Upper lobe of left lung (tissue), 6 donors: ENCODE measurements around the gene SNCAIP. TPM values are rescaled to one million over a fixed set of nuclear protein-coding genes. Genes with fewer than 3 reads are reported as not detected.

Source experiments
- ATAC-seq, 2 donors: fragments of 200-7000 bp; cut with Tn5 transposase; one replicate each; pipeline ENCODE4 v1.9.1; 2022; ENCODE audit warnings: mild to moderate bottlenecking in 2 of 2, moderate library complexity in 2 of 2; ENCODE audit not compliant: low FRiP score in 2 of 2
- DNase-seq, 2 donors: peaks; one replicate each; pipeline ENCODE4 v3.0.0-alpha.2; 2019 to 2020
- H3K27ac ChIP-seq, 4 donors: fragments of 200-600 bp; sonication (generic); one replicate each; pipeline ENCODE4 v1.5.1; 2016 to 2019
- H3K27me3 ChIP-seq, 4 donors: fragments of 200-600 bp; sonication (generic); one replicate each; pipeline ENCODE4 v1.5.1; 2017 to 2019
- H3K36me3 ChIP-seq, 4 donors: fragments of 200-600 bp; sonication (generic); one replicate each; pipeline ENCODE4 v1.5.1; 2016 to 2019
- H3K4me1 ChIP-seq, 4 donors: fragments of 200-600 bp; sonication (generic); one replicate each; pipeline ENCODE4 v1.5.1; 2018 to 2019
- H3K4me3 ChIP-seq, 4 donors: fragments of 200-600 bp; sonication (generic); one replicate each; pipeline ENCODE4 v1.5.1; 2017 to 2019; ENCODE audit warnings: mild to moderate bottlenecking in 2 of 4, moderate library complexity in 1 of 4
- H3K9me3 ChIP-seq, 4 donors: fragments of 200-600 bp; sonication (generic); one replicate each; pipeline ENCODE4 v1.5.1; 2018 to 2019
- CTCF ChIP-seq, 6 experiments: fragments of 450-650 bp in 4 of 6; fragments of 200-600 bp in 2 of 6; sonication (generic) in 2 of 6; IDR thresholded peaks; one replicate each; pipeline ENCODE4 v1.5.1; 2016 to 2019; ENCODE audit warnings: antibody characterized with exemption in 6 of 6
- EP300 ChIP-seq, 4 donors: sonication (generic); formaldehyde crosslinking; IDR thresholded peaks; one replicate each; pipeline ENCODE4 v1.5.1; 2017; ENCODE audit warnings: antibody characterized with exemption in 4 of 4, control low read depth in 2 of 4
- POLR2A ChIP-seq, 4 donors: fragments of 450-650 bp; IDR thresholded peaks; one replicate each; pipeline ENCODE4 v1.5.1; 2016 to 2017; ENCODE audit warnings: antibody characterized with exemption in 4 of 4, mild to moderate bottlenecking in 2 of 4
- POLR2AphosphoS5 ChIP-seq, 2 donors: sonication (generic); formaldehyde crosslinking; IDR thresholded peaks; one replicate each; pipeline ENCODE4 v1.5.1; 2017; ENCODE audit warnings: antibody characterized with exemption in 2 of 2
- WGBS, 2 donors: methylation state at CpG; one replicate each; pipeline ENCODE4 v1.1.5; 2017 to 2018; 5-methylcytosine and 5-hydroxymethylcytosine counted together
- total RNA-seq, 6 donors: library from RNA; depleted of rRNA in 4 of 6; stranded (reverse); fragments of >200 nt in 4 of 6; gene quantifications; one replicate each; pipeline versions ENCODE4 v1.1.0 to v1.2.1, GENCODE V29; 2016 to 2021
- donor health status: DM: no; HTN: no; CAD: no; lungs with moderate emphysema.
- donor health status: DM: no; HTN: yes; CAD: no; lungs with severe emphysema.

The SNCAIP gene
- total RNA-seq, 6 donors from 2014 or later, result 1.2 to 6.3 (median 2.3) TPM

GRCh38 chr5:122312591-122313406, 762 bp downstream of the SNCAIP start:
- Histone ChIP-seq H3K36me3 (no peaks in the 10 kb centered on the region), H3K9me3 (no peaks in the 10 kb centered on the region), H3K27ac (peak overlapping the region in 1 of 4 donors; percentile 49), H3K4me3 (peak overlapping the region; percentile 52 to 67 (median 62)), H3K27me3 (peaks cover 0 to 5% (median 0%) of the 10 kb centered on the region in 4 donors), H3K4me1 (peaks cover 14 to 20% (median 19%) of the 10 kb centered on the region in 4 donors)
- WGBS, 2 donors, result 2% methylated on average over 27 to 31 of the region's 31 CpGs
- TF ChIP-seq CTCF (IDR thresholded peaks at IDR 0.05), result no peak
- TF ChIP-seq EP300 (IDR thresholded peaks at IDR 0.05), result no peak
- TF ChIP-seq POLR2A (IDR thresholded peaks at IDR 0.05), result no peak
- TF ChIP-seq POLR2AphosphoS5 (IDR thresholded peaks at IDR 0.05), result no peak
- DNase-seq (peak in 1 of 2 donors; percentile 65), ATAC-seq (peak; percentile 45 to 72)

GRCh38 chr5:122314036-122314435, 2.0 kb downstream of the SNCAIP start:
- TF ChIP-seq POLR2AphosphoS5 (IDR thresholded peaks at IDR 0.05) (no peak), EP300 (IDR thresholded peaks at IDR 0.05) (no peak), POLR2A (IDR thresholded peaks at IDR 0.05) (no peak), CTCF (IDR thresholded peaks at IDR 0.05) (no peak)
- DNase-seq, result no peak
- Histone ChIP-seq H3K27ac (no peak overlapping the region), H3K4me3 (no peak overlapping the region), H3K4me1 (peaks cover 14 to 20% (median 19%) of the 10 kb centered on the region in 4 donors), H3K27me3 (peaks cover 0 to 5% (median 0%) of the 10 kb centered on the region in 4 donors), H3K36me3 (no peaks in the 10 kb centered on the region), H3K9me3 (no peaks in the 10 kb centered on the region)
- no peak for ATAC-seq
- WGBS, 2 donors, result 53 to 70% methylated on average over 2 of the region's 2 CpGs

DNA sequence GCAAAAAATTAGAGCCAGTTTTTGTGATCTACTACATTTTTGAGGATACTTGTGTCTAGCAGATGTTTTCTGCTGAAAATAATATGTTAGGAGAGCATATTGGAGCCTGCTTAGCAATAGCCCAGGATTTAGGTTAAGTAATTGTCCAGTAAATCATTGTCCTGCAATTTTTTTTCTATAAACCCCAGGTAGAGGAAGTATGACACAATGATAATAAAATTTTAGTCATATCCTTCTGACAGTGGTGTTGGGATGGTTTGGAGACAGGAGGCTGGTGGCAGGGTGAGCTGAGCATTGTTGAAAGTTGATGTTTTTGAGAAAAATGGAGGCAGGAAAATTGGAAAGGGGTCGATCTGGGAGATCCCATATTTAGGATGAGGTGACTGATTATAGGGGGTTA, 3.5 kb downstream of the SNCAIP start:
- H3K9me3 ChIP-seq, result no peaks in the 10 kb centered on the region
- no peak for TF ChIP-seq EP300 (IDR thresholded peaks at IDR 0.05)
- no peak for TF ChIP-seq POLR2A (IDR thresholded peaks at IDR 0.05)
- no peak for TF ChIP-seq CTCF (IDR thresholded peaks at IDR 0.05)
- TF ChIP-seq POLR2AphosphoS5 (IDR thresholded peaks at IDR 0.05), result no peak
- H3K4me1 ChIP-seq, result peaks cover 14 to 20% (median 19%) of the 10 kb centered on the region in 4 donors
- H3K36me3 ChIP-seq, result no peaks in the 10 kb centered on the region
- H3K27ac ChIP-seq, result no peak overlapping the region
- DNase-seq (no peak), ATAC-seq (no peak)
- H3K4me3 ChIP-seq, result no peak overlapping the region
- peaks cover 0 to 5% (median 0%) of the 10 kb centered on the region in 4 donors for H3K27me3 ChIP-seq
- 74 to 79% methylated on average over 1 of the region's 1 CpG for WGBS, 2 donors

GRCh38 chr5:122316656-122317055, 4.6 kb downstream of the SNCAIP start:
- 86 to 93% methylated on average over 8 of the region's 8 CpGs for WGBS, 2 donors
- no peak for DNase-seq
- no peaks in the 10 kb centered on the region for H3K36me3 ChIP-seq
- peaks cover 14 to 18% (median 16%) of the 10 kb centered on the region in 4 donors for H3K4me1 ChIP-seq
- no peak overlapping the region for H3K27ac ChIP-seq
- no peak for ATAC-seq
- H3K27me3 ChIP-seq, result peaks cover 0 to 5% (median 0%) of the 10 kb centered on the region in 4 donors
- no peaks in the 10 kb centered on the region for H3K9me3 ChIP-seq
- no peak for TF ChIP-seq POLR2A (IDR thresholded peaks at IDR 0.05)
- TF ChIP-seq POLR2AphosphoS5 (IDR thresholded peaks at IDR 0.05), result no peak
- no peak for TF ChIP-seq EP300 (IDR thresholded peaks at IDR 0.05)
- no peak for TF ChIP-seq CTCF (IDR thresholded peaks at IDR 0.05)
- no peak overlapping the region for H3K4me3 ChIP-seq
